Neuronal stem cell (in vitro differentiated cells): ENCODE measurements around the gene DNAH2.

ENCODE experiments used
- DNase-seq: peaks from one replicate; pipeline ENCODE4 v3.0.0-alpha.2; 2013; ENCODE audit warnings: low spot score
- H2AFZ ChIP-seq: one replicate; pipeline ENCODE4 v1.6.1; 2013; ENCODE audit warnings: mild to moderate bottlenecking, low read length, inconsistent platforms
- H2AK5ac ChIP-seq: 2 replicates; pipeline ENCODE4 v1.6.1; 2013; ENCODE audit warnings: low read depth, mild to moderate bottlenecking, inconsistent platforms, low read length, moderate library complexity, mixed read lengths
- H2BK120ac ChIP-seq: 2 replicates; pipeline ENCODE4 v1.6.1; 2013; ENCODE audit warnings: low read depth, mild to moderate bottlenecking, inconsistent platforms, low read length, moderate library complexity, mixed read lengths
- H2BK12ac ChIP-seq: one replicate; pipeline ENCODE4 v1.6.1; 2013; ENCODE audit warnings: low read length, inconsistent platforms
- H2BK15ac ChIP-seq: 2 replicates; pipeline ENCODE4 v1.6.1; 2013; ENCODE audit warnings: mild to moderate bottlenecking, low read length, inconsistent platforms, mixed read lengths
- H2BK5ac ChIP-seq: one replicate; pipeline ENCODE4 v1.6.1; 2013; ENCODE audit warnings: inconsistent platforms, mild to moderate bottlenecking, low read length, moderate library complexity
- H3K14ac ChIP-seq: one replicate; pipeline ENCODE4 v1.6.1; 2013; ENCODE audit warnings: low read length, inconsistent platforms
- H3K18ac ChIP-seq: 2 replicates; pipeline ENCODE4 v1.6.1; 2013; ENCODE audit warnings: low read length, inconsistent platforms
- H3K23ac ChIP-seq: 2 replicates; pipeline ENCODE4 v1.6.1; 2013; ENCODE audit warnings: low read depth, mild to moderate bottlenecking, mixed read lengths, low read length, inconsistent platforms; ENCODE audit not compliant: poor library complexity
- H3K27ac ChIP-seq: replicated peaks from 3 replicates; pipeline ENCODE4 v1.5.1; 2013; ENCODE audit warnings: low read length, inconsistent platforms
- H3K27me3 ChIP-seq, 3 experiments: 2 replicates each; pipeline ENCODE4 v1.6.1; 2013; ENCODE audit warnings: low read length in 3 of 3, mild to moderate bottlenecking in 2 of 3, inconsistent platforms in 1 of 3, low read depth in 1 of 3, mixed read lengths in 1 of 3, moderate library complexity in 1 of 3; ENCODE audit not compliant: control insufficient read depth in 3 of 3, insufficient read depth in 3 of 3
- H3K36me3 ChIP-seq, 2 donors: replicated peaks in 1 of 2; 2 replicates each; pipeline ENCODE4 v1.6.1; 2013; ENCODE audit warnings: low read length in 2 of 2; ENCODE audit not compliant: control insufficient read depth in 2 of 2, insufficient read depth in 2 of 2
- H3K4ac ChIP-seq: 2 replicates; pipeline ENCODE4 v1.6.1; 2013; ENCODE audit warnings: inconsistent platforms, mild to moderate bottlenecking, low read length, moderate library complexity
- H3K4me1 ChIP-seq, 2 donors: 1 replicate in 1 of 2; 2 replicates in 1 of 2; pipeline ENCODE4 v1.6.1; 2013; ENCODE audit warnings: low read length in 2 of 2, low read depth in 1 of 2; ENCODE audit not compliant: control insufficient read depth in 2 of 2, insufficient read depth in 1 of 2
- H3K4me2 ChIP-seq: one replicate; pipeline ENCODE4 v1.6.1; 2013; ENCODE audit warnings: mild to moderate bottlenecking, low read length, inconsistent platforms; ENCODE audit not compliant: insufficient read depth, poor library complexity, severe bottlenecking
- H3K4me3 ChIP-seq, 2 donors: 2 replicates each; pipeline ENCODE4 v1.5.1; 2013; ENCODE audit warnings: low read length in 2 of 2, mild to moderate bottlenecking in 2 of 2, inconsistent platforms in 1 of 2, moderate library complexity in 1 of 2
- H3K79me1 ChIP-seq: one replicate; pipeline ENCODE4 v1.6.1; 2013; ENCODE audit warnings: low read depth, mild to moderate bottlenecking, inconsistent platforms, low read length, moderate library complexity
- H3K9ac ChIP-seq: one replicate; pipeline ENCODE4 v1.6.1; 2013; ENCODE audit warnings: mild to moderate bottlenecking, low read depth, low read length, inconsistent platforms; ENCODE audit not compliant: poor library complexity
- H3K9me3 ChIP-seq, 2 donors: replicated peaks in 1 of 2; 2 replicates each; pipeline versions ENCODE3 to v1.6.1; 2013; ENCODE audit warnings: low read length in 2 of 2, mild to moderate bottlenecking in 2 of 2, inconsistent platforms in 1 of 2, low read depth in 1 of 2, mixed read lengths in 1 of 2, moderate library complexity in 1 of 2; ENCODE audit not compliant: control insufficient read depth in 2 of 2, insufficient read depth in 1 of 2
- H4K8ac ChIP-seq: one replicate; pipeline ENCODE4 v1.6.1; 2013; ENCODE audit warnings: low read depth, mild to moderate bottlenecking, inconsistent platforms, low read length, moderate library complexity
- H4K91ac ChIP-seq: one replicate; pipeline ENCODE4 v1.6.1; 2013; ENCODE audit warnings: low read length, low read depth, mild to moderate bottlenecking, inconsistent platforms; ENCODE audit not compliant: poor library complexity
- WGBS, 2 donors: extraction: QIAGEN DNeasy Blood & Tissue Kit; methylation state at CpG; one replicate each; pipeline ENCODE4 v1.1.7; 2013; ENCODE audit warnings: missing lambda C conversion rate in 2 of 2, mixed read lengths in 1 of 2; ENCODE audit not compliant: insufficient read length in 2 of 2, insufficient replicate concordance in 1 of 2; ENCODE audit errors: extremely low coverage in 2 of 2; 5-methylcytosine and 5-hydroxymethylcytosine counted together

Gene DNAH2

GRCh38 chr17:7846063-7846735 lies 128.7 kb downstream of the DNAH2 start:
- H3K79me1 ChIP-seq: peaks cover 38% of the 10 kb centered on the region
- H3K9me3 ChIP-seq: no peaks in the 10 kb centered on the region
- no peak overlapping the region for H2BK15ac ChIP-seq
- H3K36me3 ChIP-seq: peaks cover 43 to 56% of the 10 kb centered on the region in 2 donors
- H3K27me3 ChIP-seq: no peaks in the 10 kb centered on the region
- no peak overlapping the region for H2BK120ac ChIP-seq
- WGBS, 2 donors: no CpG with 5 or more reads among the region's 22 CpGs
- no peak overlapping the region for H3K18ac ChIP-seq
- H2AK5ac ChIP-seq: no peak overlapping the region
- H4K8ac ChIP-seq: no peak overlapping the region
- no peak overlapping the region for H3K9ac ChIP-seq
- H3K4me1 ChIP-seq: peaks cover 9 to 19% of the 10 kb centered on the region in 2 donors
- DNase-seq: no peak
- H3K4me2 ChIP-seq: no peak overlapping the region
- H3K4me3 ChIP-seq: no peak overlapping the region
- no peak overlapping the region for H3K4ac ChIP-seq
- no peak overlapping the region for H4K91ac ChIP-seq
- H3K27ac ChIP-seq: no peak overlapping the region
- H2AFZ ChIP-seq: no peak overlapping the region
- H2BK12ac ChIP-seq: no peak overlapping the region
- H3K14ac ChIP-seq: no peak overlapping the region
- no peak overlapping the region for H2BK5ac ChIP-seq
- no peak overlapping the region for H3K23ac ChIP-seq

GRCh38 chr17:7846765-7847661 lies 129.5 kb downstream of the DNAH2 start:
- Histone ChIP-seq H4K91ac (no peak overlapping the region), H3K4ac (no peak overlapping the region), H3K18ac (no peak overlapping the region), H3K4me2 (no peak overlapping the region), H3K23ac (no peak overlapping the region), H2AK5ac (no peak overlapping the region), H3K27me3 (peaks cover 0 to 1% (median 0%) of the 10 kb centered on the region in 3 experiments), H3K4me3 (no peak overlapping the region), H2BK120ac (no peak overlapping the region), H3K9me3 (no peaks in the 10 kb centered on the region), H2BK12ac (no peak overlapping the region), H3K36me3 (peaks cover 49 to 63% of the 10 kb centered on the region in 2 donors), H3K27ac (no peak overlapping the region), H3K4me1 (peaks cover 12 to 16% of the 10 kb centered on the region in 2 donors), H3K9ac (peak overlapping the region; percentile 44), H2BK5ac (no peak overlapping the region), H3K14ac (no peak overlapping the region), H2AFZ (no peak overlapping the region), H4K8ac (no peak overlapping the region), H3K79me1 (peaks cover 40% of the 10 kb centered on the region), H2BK15ac (no peak overlapping the region)
- no CpG with 5 or more reads among the region's 34 CpGs for WGBS, 2 donors
- no peak for DNase-seq

DNA sequence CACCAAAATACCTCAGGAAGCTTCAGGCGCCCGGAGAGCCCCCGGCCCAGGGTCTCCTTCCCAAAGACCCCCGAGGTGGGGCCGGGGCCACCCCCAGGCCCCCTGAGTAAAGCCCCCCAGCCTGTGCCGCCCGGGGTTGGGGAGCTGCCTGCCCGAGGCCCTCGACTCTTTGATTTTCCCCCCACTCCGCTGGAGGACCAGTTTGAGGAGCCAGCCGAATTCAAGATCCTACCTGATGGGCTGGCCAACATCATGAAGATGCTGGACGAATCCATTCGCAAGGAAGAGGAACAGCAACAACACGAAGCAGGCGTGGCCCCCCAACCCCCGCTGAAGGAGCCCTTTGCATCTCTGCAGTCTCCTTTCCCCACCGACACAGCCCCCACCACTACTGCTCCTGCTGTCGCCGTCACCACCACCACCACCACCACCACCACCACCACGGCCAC lies 130.6 kb downstream of the DNAH2 start:
- Histone ChIP-seq H3K4me1 (peaks cover 10 to 15% of the 10 kb centered on the region in 2 donors), H4K8ac (no peak overlapping the region), H2AK5ac (no peak overlapping the region), H3K36me3 (peaks cover 60 to 75% of the 10 kb centered on the region in 2 donors), H3K27ac (no peak overlapping the region), H3K14ac (no peak overlapping the region), H2BK120ac (no peak overlapping the region), H3K4me2 (no peak overlapping the region), H2BK5ac (no peak overlapping the region), H3K23ac (no peak overlapping the region), H4K91ac (no peak overlapping the region), H2BK15ac (no peak overlapping the region), H3K4me3 (no peak overlapping the region), H3K4ac (no peak overlapping the region), H2BK12ac (no peak overlapping the region), H3K9me3 (no peaks in the 10 kb centered on the region), H2AFZ (no peak overlapping the region), H3K18ac (no peak overlapping the region), H3K79me1 (peaks cover 35% of the 10 kb centered on the region), H3K9ac (no peak overlapping the region), H3K27me3 (peaks cover 0 to 8% (median 0%) of the 10 kb centered on the region in 3 experiments)
- WGBS, 2 donors: no CpG with 5 or more reads among the region's 20 CpGs
- DNase-seq: no peak

DNA sequence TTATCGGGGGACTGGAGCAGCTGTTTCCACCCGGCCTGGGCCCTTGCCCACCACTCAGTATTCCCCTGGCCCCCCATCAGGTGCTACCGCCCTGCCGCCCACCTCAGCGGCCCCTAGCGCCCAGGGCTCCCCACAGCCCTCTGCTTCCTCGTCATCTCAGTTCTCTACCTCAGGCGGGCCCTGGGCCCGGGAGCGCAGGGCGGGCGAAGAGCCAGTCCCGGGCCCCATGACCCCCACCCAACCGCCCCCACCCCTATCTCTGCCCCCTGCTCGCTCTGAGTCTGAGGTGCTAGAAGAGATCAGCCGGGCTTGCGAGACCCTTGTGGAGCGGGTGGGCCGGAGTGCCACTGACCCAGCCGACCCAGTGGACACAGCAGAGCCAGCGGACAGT lies 131.2 kb downstream of the DNAH2 start:
- no CpG with 5 or more reads among the region's 21 CpGs for WGBS, 2 donors
- Histone ChIP-seq H2BK120ac (no peak overlapping the region), H3K36me3 (peaks cover 60 to 75% of the 10 kb centered on the region in 2 donors)

More for the DNA sequence above, 131.2 kb downstream of the DNAH2 start:
- no peak overlapping the region for H4K91ac ChIP-seq
- DNase-seq: no peak
- peaks cover 34% of the 10 kb centered on the region for H3K79me1 ChIP-seq
- H2AK5ac ChIP-seq: no peak overlapping the region
- H3K9ac ChIP-seq: no peak overlapping the region
- H2BK12ac ChIP-seq: no peak overlapping the region
- no peak overlapping the region for H3K4me3 ChIP-seq
- no peak overlapping the region for H3K18ac ChIP-seq
- no peak overlapping the region for H4K8ac ChIP-seq
- no peak overlapping the region for H2AFZ ChIP-seq
- no peak overlapping the region for H2BK5ac ChIP-seq
- peaks cover 9 to 15% of the 10 kb centered on the region in 2 donors for H3K4me1 ChIP-seq
- no peak overlapping the region for H3K4ac ChIP-seq
- H3K14ac ChIP-seq: no peak overlapping the region
- no peak overlapping the region for H3K23ac ChIP-seq
- H3K27me3 ChIP-seq: peaks cover 0 to 9% (median 0%) of the 10 kb centered on the region in 3 experiments
- no peak overlapping the region for H2BK15ac ChIP-seq
- no peak overlapping the region for H3K4me2 ChIP-seq
- H3K9me3 ChIP-seq: no peaks in the 10 kb centered on the region
- no peak overlapping the region for H3K27ac ChIP-seq
